Dedifferentiated amniotic fluid mesenchymal stem cell (primary cell): ENCODE measurements around the gene GMPR2.

Experiments used
- DNase-seq: peaks from one replicate; pipeline ENCODE4 v3.0.0-alpha.2; 2016; ENCODE audit errors: extremely low spot score

The GMPR2 gene

DNA sequence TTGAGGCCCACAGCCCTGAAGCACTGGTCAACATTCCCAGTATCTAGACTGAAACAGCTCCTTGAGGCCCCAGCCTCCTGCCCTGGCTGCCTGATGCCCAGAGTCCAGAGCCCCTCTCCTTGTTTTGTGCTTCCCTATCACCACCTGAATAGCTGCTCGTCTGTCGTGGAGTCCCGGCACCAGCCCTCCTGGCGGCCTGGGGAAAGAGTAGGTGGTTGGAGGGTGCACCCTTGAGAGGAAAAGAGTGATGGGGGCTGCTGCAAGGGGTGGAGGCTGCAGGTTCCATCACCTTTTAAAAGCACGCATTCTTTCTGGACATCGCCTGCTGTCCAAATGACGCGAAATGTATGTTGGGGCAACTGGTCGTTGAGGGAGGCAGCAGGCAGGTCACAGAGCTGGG lies 35.5 kb downstream of the GMPR2 start:
- DNase-seq, result no peak

DNA sequence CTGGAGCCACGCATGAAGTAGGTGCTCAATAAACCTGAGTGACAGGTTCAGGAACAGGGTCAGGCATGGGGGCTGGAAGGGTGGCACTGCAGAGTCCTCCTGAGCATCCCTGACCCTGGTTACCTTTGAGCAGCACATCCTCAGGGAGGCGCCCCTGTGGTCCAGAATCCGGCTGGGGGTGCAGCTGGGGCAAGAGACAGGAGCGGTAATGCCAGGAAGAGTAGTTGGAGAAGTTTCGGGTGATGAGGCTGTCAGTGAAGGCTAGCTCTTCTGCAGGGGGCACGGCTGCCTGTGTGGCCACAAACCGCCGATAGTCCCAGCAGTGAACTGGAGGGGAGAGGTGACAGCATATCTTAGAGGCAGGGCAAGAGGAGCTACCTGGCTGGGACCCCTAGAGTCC lies 36.6 kb downstream of the GMPR2 start:
- DNase-seq, result no peak

GRCh38 chr14:24269910-24270536 lies 37.3 kb downstream of the GMPR2 start:
- no peak for DNase-seq

- DNase-seq, result no peak
These were observed 37.9 kb downstream of the GMPR2 start for GRCh38 chr14:24270537-24271133.

DNA sequence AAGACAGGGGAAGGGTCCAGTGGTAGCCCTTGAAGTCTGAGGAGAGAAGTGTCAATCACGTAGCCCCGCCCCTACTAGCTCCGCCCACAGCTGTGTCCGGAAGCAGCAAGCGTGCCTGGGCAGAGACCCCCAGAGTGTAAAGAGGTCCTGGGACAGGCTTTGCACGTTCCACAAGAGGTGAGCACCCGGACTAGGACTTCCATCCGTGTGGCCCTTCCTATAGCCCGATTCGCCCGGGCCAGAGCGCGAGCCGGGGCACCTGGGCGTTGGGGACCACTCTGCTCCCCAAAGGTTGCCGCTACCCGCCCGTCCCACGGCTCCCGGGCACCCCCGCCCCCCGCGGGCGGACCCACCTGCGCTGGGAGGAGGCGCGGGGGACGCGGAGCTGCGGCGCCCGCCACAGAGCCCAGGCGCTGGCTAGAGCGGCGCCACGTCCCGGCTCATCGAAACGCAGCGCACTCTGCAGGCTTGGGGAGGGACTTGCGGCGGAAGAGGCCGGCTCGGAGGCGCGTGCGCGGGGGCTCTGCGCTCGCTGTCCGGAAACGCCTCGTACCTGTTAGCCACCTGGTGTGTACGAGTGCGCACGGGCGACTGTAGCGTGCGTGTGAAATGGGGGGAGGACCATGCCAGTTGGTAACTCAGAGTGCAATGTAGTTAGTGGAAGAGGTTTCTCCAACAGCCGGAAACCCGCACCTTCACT lies 38.6 kb downstream of the GMPR2 start, which contains the start of gene RABGGTA:
Gene RABGGTA, minus strand, starts transcription at position 464 of the 700 bp plus-strand sequence. CDS start 482 bp downstream, outside the sequence.
- peak; percentile 71 for DNase-seq

GRCh38 chr14:24271834-24272263 lies 39.1 kb downstream of the GMPR2 start:
- DNase-seq, result no peak

DNA sequence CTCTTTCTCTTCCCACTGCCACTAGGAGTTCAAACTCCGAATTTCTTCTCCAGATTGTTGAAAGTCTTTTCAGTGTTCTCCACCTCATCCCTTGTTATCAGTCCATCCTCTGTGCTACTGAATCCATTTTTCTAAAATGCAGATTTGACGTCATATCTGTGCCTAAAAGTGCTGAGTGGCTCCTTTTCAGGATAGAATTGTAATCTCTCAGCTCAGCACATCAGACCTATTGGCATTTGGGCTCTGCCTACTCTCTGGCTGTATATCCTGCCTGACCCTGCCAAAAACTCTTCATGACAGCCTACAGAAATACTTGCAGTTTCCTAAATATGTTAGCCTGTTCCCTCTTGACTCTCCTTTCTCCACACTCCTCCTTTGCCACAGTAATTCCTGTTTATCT lies 39.7 kb downstream of the GMPR2 start:
- no peak for DNase-seq

- DNase-seq, result no peak
These were observed 40.8 kb downstream of the GMPR2 start for GRCh38 chr14:24273422-24273998.

GRCh38 chr14:24274101-24274543 lies 41.4 kb downstream of the GMPR2 start:
- no peak for DNase-seq

- no peak for DNase-seq
These were observed 44.3 kb downstream of the GMPR2 start for GRCh38 chr14:24277071-24277470.

- no peak for DNase-seq
These were observed 45.0 kb downstream of the GMPR2 start for GRCh38 chr14:24277606-24278321.

- no peak for DNase-seq
These were observed 45.7 kb downstream of the GMPR2 start for GRCh38 chr14:24278424-24278823.

DNA sequence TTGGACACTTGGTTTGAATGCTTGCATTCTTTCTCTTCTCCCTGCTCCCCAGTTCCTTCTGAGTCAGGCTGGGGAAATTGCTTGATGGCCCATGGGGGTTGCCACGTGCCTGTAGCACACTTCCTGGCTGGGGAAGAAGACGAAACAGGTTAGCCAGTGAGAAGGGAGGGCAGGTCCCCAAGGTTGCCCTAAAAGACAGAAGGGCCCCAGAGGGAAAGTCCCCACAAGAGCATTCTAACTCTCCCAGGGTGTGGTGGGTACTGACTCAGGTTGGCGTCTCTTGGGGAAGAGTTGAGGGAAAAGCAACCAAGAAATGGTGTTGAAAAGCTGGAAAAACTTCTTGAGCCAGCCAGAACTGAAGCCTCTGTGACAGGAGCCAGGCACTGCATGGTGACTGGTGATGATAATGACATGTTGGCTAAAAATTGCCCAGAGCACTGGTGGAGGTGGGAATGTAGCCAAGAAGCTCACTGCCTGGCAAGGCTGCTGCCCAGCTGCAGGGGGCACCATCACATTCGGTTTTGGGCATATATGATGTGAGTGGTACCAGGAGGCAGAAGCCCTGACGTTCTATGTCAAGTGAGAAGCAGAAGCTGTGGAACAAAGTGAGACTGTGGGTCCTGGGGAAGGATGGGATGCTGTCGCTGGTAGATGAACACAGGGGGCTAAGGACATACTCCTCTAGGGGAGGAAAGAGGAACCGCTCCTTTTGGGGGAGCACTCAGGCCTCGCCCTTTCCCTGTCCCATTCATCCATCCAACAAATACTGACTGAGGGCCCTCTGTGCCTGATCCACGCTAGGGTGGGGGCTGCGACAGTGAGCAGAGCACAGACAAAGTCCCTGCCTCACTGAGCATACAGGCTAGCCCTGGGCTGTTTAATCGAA lies 46.8 kb downstream of the GMPR2 start:
- DNase-seq, result no peak

DNA sequence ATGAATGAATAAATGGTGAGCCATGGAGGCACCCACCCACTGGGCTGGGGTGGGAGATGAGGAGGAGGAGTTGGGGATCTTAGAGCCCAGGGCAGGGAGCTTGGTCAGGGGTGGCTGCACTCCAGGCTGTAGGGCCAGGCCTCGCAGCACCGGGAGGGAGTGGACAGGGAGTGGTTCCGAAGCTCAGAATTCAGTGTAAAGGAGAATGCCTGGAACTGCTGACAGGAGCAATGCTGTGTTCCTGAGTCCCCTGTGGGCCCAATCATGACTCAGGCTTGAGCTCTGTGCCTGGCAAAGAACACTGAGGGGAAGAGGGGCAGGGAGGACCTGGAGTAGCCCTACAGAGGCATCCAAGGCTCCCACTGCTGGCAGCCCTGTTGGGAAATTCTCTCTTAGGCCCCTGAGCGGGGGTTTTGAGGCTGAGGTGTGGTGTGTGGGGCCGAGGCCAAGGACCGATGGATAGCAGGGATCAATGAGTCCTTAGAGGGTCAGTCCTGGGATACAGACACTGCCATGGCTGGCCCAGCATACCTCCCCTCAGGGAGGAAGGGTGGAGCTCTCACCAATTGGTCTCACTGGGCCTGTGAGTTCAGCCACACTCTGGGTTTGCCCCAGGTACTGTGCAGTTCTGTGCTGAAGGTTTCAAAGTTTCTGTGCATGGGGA lies 48.2 kb downstream of the GMPR2 start:
- no peak for DNase-seq

GRCh38 chr14:24281636-24282035 lies 48.9 kb downstream of the GMPR2 start:
- DNase-seq, result no peak

DNA sequence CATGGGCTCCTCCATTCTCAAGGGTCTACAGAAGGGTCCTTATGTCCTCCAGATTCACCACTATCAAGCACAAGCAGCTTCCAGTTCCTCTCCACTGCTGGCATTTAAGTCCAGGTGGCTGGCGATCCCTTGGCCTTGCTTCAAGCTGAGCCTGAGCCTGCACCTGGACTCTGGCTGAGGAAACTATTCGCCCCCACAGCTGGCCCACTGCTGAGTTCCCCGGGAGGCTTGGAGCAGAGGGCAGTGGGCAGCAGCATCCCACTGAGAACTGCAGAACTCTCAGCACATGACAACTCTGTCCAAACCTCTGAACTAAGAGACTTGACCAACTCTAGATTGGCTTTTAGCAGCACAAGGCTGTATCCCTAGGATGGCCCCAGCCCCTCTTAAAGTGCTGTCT lies 50.0 kb downstream of the GMPR2 start:
- DNase-seq, result no peak

GRCh38 chr14:24283796-24284460 lies 51.2 kb downstream of the GMPR2 start:
- DNase-seq, result no peak

GRCh38 chr14:24284501-24285035 lies 51.8 kb downstream of the GMPR2 start:
- no peak for DNase-seq

DNA sequence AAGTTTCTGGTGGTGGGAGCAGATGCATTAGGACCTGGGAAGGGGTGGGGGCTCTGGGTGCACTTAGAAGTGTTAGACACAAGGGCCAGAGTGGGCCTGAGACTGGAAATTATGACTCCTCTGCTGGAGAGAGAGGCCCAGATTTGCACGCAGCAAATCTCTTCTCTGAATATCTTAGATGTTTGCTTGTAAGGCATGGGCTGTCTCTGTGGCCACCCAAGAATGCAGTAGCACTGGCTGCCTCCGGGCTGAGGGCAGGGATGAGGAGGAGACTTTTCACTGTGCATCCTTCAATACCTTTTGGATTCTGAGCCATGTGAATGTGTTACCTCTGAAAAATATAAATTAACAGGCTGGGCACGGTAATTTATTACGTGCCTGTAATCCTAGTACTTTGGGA lies 52.6 kb downstream of the GMPR2 start:
- no peak for DNase-seq

DNA sequence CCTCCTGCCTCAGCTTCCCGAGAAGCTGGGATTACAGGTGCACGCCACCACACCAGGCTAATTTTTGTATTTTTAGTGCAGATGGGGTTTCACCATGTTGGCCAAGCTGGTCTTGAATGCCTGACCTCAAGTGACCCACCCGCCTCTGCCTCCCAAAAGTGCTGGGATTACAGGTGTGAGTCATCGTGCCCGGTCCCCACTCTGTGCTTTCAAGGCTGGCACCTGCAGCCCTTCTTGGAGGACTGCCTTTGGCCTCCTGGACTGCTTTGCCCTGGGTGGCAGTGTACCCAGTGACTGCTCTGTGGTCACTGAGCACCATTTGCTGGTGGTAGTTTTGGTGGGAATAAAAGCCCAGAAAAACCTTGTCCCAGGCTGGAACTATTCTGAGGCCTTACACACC lies 54.3 kb downstream of the GMPR2 start:
- DNase-seq, result no peak
